RWPE2 (cell line): ENCODE measurements around the gene NKAIN4.

Source experiments
- ATAC-seq: fragments of 200-7000 bp; cut with Tn5 transposase; 3 replicates; pipeline ENCODE4 v1.9.1; 2021; ENCODE audit warnings: low read depth
- DNase-seq: peaks from one replicate; pipeline ENCODE4 v3.0.0-alpha.2; 2020; ENCODE audit warnings: low spot score
- H3K27ac ChIP-seq: fragments of 450-650 bp; 2 replicates; pipeline ENCODE4 v1.5.1; 2017; ENCODE audit warnings: mild to moderate bottlenecking; ENCODE audit not compliant: poor library complexity, severe bottlenecking
- H3K27me3 ChIP-seq: fragments of 250-450 bp; sonication (Bioruptor Pico); 2 replicates; pipeline ENCODE4 v1.5.1; 2021; ENCODE audit warnings: mild to moderate bottlenecking, moderate library complexity; ENCODE audit not compliant: insufficient read depth, poor library complexity, severe bottlenecking
- H3K36me3 ChIP-seq: fragments of 250-450 bp; sonication (Bioruptor Pico); 2 replicates; pipeline ENCODE4 v1.5.1; 2020; ENCODE audit warnings: low read depth, mild to moderate bottlenecking, moderate library complexity
- H3K4me1 ChIP-seq: fragments of 250-450 bp; sonication (Bioruptor Pico); 2 replicates; pipeline ENCODE4 v1.5.1; 2021; ENCODE audit warnings: mild to moderate bottlenecking, moderate library complexity; ENCODE audit not compliant: insufficient read depth, poor library complexity, severe bottlenecking
- H3K4me3 ChIP-seq: fragments of 250-450 bp; sonication (Bioruptor Pico); 2 replicates; pipeline ENCODE4 v1.5.1; 2021; ENCODE audit warnings: mild to moderate bottlenecking, moderate library complexity; ENCODE audit not compliant: severe bottlenecking
- H3K9me3 ChIP-seq: fragments of 250-450 bp; sonication (Bioruptor Pico); 2 replicates; pipeline ENCODE4 v1.5.1; 2021; ENCODE audit warnings: mild to moderate bottlenecking, moderate library complexity; ENCODE audit not compliant: severe bottlenecking
- TF ChIP-seq, protein P1 (sequence below): fragments of 450-650 bp; IDR thresholded peaks from one replicate; pipeline ENCODE4 v1.5.1; 2017; ENCODE audit warnings: mild to moderate bottlenecking, moderate library complexity; ENCODE audit not compliant: poor library complexity, severe bottlenecking

NKAIN4 gene

DNA sequence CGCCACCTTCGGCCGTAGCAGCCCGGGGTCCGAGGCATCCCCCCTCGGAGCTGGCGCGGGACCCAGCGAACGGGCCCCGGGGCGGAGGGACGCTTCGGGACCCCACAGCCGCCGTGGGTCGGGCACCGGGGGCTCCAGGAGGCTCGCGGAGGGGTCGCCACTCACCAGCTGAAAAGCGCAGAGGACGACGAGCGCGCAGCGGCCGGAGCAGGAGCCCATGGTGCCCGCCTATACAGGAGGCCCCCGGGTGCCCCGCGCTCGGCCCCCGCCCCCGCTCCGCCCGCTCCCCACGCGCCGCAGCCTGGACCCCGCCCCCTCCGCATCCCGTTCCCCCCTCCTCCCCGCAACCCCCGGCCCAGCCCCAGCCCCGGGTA is at the start of gene NKAIN4:
TSS of gene NKAIN4 (minus strand) at position 232 of the 374 bp plus-strand sequence. CDS start at position 219, 13 bp downstream.
- Histone ChIP-seq H3K27me3 (peaks cover 72% of the 10 kb centered on the region), H3K4me3 (peak within 1 kb of the TSS; percentile 2), H3K4me1 (peaks cover 6% of the 10 kb centered on the region), H3K27ac (no peak within 1 kb of the TSS), H3K9me3 (no peaks in the 10 kb centered on the region), H3K36me3 (no peaks in the 10 kb centered on the region)
- no peak for DNase-seq
- ATAC-seq = no peak
- TF ChIP-seq, protein P1, sequence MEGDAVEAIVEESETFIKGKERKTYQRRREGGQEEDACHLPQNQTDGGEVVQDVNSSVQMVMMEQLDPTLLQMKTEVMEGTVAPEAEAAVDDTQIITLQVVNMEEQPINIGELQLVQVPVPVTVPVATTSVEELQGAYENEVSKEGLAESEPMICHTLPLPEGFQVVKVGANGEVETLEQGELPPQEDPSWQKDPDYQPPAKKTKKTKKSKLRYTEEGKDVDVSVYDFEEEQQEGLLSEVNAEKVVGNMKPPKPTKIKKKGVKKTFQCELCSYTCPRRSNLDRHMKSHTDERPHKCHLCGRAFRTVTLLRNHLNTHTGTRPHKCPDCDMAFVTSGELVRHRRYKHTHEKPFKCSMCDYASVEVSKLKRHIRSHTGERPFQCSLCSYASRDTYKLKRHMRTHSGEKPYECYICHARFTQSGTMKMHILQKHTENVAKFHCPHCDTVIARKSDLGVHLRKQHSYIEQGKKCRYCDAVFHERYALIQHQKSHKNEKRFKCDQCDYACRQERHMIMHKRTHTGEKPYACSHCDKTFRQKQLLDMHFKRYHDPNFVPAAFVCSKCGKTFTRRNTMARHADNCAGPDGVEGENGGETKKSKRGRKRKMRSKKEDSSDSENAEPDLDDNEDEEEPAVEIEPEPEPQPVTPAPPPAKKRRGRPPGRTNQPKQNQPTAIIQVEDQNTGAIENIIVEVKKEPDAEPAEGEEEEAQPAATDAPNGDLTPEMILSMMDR = no peak

DNA sequence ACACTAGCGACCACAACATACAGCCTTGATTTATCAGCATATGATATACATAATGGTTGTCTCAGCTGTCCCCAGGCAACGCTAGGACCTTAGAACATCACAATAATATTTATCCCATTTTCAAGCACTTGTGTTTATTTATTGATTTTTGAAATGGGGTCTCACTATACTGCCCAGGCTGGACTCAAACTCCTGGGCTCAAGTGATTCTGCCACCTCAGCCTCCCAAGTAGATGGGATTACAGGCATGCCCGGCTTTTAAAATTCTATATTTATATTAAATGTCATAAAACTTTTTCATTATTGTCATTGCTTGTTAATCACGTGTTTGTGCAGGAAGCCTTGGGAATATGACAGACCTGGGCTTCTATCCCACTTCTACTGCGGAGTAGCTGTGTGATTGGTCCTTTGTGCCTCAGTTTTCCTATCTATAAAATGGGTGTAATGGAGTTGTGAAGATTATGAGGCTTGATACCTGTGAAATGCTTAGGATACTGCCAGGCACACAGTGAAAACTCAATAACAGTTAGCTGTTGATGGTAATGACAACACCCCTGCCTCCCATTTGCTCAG is 48.9 kb upstream of the NKAIN4 start:
- Histone ChIP-seq H3K4me1 (no peaks in the 10 kb centered on the region), H3K9me3 (peaks cover 17% of the 10 kb centered on the region), H3K27ac (no peak overlapping the region), H3K27me3 (peaks cover 23% of the 10 kb centered on the region), H3K36me3 (no peaks in the 10 kb centered on the region), H3K4me3 (no peak overlapping the region)
- DNase-seq (no peak), ATAC-seq (no peak)
- TF ChIP-seq, protein P1 = no peak

DNA sequence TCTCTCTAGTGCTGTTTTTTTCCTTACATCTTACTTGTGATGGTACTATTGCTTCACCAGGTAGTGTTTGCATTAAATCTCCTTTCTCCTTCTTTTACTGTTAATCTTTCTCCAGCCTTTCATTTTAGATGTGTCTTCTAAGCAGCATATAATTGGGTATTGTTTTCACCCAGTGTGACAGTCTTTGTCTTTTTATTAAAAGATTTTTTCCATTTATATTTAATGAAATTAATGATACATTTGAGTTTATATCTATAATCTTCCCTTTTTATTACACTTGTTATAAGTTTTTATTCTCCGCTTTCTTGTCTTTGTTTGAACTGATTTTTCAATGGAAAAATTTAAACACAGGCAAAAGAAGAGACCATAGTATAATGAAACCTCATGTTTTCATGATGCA is 47.4 kb upstream of the NKAIN4 start:
- ATAC-seq (no peak), DNase-seq (no peak)
- Histone ChIP-seq H3K36me3 (no peaks in the 10 kb centered on the region), H3K4me1 (no peaks in the 10 kb centered on the region), H3K27ac (no peak overlapping the region), H3K4me3 (no peak overlapping the region), H3K27me3 (peaks cover 18% of the 10 kb centered on the region), H3K9me3 (peaks cover 17% of the 10 kb centered on the region)
- TF ChIP-seq, protein P1 = no peak

GRCh38 chr20:63298731-63299312 is 44.6 kb upstream of the NKAIN4 start:
- Histone ChIP-seq H3K36me3 (no peaks in the 10 kb centered on the region), H3K9me3 (peaks cover 17% of the 10 kb centered on the region), H3K4me1 (no peaks in the 10 kb centered on the region), H3K27me3 (peaks cover 44% of the 10 kb centered on the region), H3K4me3 (no peak overlapping the region), H3K27ac (no peak overlapping the region)
- DNase-seq (no peak), ATAC-seq (no peak)
- TF ChIP-seq, protein P1 = no peak

- no peak overlapping the region for H3K27ac ChIP-seq
- peaks cover 17% of the 10 kb centered on the region for H3K9me3 ChIP-seq
- DNase-seq = peak; percentile 83
- H3K36me3 ChIP-seq = no peaks in the 10 kb centered on the region
- H3K27me3 ChIP-seq = peaks cover 44% of the 10 kb centered on the region
- H3K4me1 ChIP-seq = no peaks in the 10 kb centered on the region
- H3K4me3 ChIP-seq = no peak overlapping the region
- no peak for ATAC-seq
- TF ChIP-seq, protein P1 = no peak
Measured at GRCh38 chr20:63297796-63298572, 43.7 kb upstream of the NKAIN4 start.
